Cerebellar nuclear complex (tissue), 1 donor: Measurements from ENCODE around the gene LMX1B.
A peak's percentile ranks its signal among the peaks of the same experiment; 100 is the strongest.
"Not testable (repeated sequence)": the region's sequence is repeated elsewhere in the genome, so short reads cannot be mapped to it uniquely, and the experiment has no call there.

ENCODE experiments used
- DNase-seq, 2 experiments: peaks; one replicate each; lab custom pipeline; 2025; lab: John Stamatoyannopoulos, UW

LMX1B gene

DNA sequence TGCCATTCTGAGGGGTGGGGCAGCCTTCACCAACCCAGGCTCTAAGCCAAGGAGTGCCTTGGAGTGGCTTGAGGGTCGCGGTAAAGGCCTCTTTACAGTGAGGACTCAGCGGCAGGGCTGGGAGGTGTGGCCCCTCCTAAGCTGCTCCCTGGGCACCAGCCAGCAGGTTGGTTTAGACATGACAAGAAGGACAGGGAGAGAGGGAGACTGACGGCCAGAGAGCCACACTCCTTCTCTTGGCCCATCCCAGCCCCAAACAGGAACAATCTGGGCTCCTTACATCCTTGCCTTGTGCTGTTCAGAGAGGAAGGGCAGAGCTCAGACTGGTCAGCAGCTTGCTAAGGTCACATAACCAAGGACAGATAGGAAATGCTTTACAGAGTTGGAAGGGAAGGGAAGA, 94.5 kb downstream of the LMX1B start:
- DNase-seq: no peak

DNA sequence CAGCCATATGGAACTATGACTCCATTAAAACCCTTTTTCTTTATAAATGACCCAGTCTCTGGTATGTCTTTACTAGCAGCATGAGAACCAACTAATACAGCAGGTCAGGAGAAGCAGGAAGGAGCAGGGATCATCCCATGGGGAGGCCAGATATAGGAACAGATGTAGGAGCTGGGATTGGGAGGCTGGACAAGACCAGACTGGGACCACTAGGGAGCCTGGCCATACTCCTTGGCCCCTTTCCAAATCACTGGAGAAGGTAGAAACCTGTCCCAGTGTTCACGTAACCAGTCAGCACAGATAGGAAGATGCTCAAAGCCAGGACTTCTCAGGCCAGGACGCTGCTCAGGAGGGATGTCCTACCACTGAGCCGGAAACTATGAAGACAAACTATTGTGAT, 95.5 kb downstream of the LMX1B start:
- DNase-seq: no peak

DNA sequence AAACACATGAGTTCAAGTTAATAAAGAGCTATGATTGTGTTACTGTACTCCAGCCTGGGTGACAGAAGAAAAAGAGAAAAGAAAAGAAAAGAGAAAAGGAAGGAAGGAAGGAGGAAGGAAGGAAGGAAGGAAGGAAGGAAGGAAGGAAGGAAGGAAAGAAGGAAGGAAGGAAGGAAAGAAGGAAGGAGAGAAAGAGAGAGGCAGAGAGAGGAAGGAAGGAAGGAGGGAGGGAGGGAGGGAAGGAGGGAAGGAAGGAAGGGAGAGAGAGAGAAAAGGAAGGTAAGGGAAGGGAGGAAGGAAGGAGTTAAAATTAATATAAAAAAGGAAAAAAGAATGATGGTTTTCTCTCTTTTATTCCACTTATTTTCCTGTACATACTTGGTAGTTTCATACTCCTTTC, 101.7 kb downstream of the LMX1B start:
- no peak for DNase-seq

DNA sequence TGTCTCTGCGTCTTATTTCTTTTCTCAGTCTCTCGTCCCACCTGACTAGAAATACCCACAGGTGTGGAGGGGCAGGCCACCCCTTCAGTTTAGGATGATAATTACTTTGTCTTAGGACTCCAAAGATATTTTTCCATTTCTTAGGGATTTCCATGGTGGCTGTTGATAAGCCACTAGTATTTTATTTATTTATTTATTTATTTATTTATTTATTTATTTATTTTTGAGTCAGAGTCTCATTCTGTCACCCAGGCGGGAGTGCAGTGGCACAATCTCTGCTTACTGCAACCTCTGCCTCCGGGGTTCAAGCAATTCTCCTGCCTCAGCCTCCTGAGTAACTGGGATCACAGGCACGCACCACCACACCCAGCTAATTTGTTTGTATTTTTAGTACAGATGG, 103.7 kb downstream of the LMX1B start:
- not testable (repeated sequence) for DNase-seq

DNA sequence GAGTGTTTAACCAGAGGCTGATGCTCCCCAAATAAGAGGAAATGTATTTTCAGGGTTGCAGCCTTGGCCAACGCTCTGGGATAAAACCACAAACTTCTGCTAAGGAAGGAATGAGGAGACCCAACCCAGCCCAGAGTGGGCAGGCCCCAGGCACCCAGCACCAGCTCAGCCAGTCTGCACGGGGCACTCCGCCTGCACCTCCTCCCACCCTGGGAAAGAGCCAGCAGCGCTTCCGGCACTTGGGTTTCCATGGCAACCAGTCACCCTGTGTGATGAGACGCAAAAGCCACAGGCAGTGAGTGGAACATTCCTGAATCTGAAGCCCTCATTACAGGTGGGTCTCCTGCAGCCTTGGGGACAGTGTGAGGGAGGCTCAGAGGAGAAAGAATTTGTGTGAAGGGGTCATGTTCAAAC, 105.9 kb downstream of the LMX1B start:
- peak in 1 of 2 experiments; percentile 27 for DNase-seq

DNA sequence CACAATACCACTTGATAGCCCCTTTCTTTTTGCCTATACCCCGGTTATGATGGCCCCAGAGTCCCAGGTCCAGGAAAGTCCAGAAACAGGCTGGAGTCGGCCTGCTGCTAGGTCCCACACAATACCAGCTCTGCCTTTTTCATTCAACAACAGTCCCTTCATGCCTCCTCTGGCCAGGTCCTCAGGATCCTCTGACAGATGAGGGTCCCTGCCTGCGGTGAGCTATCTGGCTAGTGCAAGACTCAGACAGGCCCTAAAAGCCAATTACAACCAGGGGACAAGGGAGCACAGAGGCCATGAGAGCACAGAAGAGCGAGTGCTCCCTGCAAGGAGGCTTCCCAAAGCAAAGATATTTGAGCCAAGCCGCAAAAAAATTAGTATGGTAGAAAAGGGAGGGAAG, 106.3 kb downstream of the LMX1B start:
- DNase-seq: no peak

DNA sequence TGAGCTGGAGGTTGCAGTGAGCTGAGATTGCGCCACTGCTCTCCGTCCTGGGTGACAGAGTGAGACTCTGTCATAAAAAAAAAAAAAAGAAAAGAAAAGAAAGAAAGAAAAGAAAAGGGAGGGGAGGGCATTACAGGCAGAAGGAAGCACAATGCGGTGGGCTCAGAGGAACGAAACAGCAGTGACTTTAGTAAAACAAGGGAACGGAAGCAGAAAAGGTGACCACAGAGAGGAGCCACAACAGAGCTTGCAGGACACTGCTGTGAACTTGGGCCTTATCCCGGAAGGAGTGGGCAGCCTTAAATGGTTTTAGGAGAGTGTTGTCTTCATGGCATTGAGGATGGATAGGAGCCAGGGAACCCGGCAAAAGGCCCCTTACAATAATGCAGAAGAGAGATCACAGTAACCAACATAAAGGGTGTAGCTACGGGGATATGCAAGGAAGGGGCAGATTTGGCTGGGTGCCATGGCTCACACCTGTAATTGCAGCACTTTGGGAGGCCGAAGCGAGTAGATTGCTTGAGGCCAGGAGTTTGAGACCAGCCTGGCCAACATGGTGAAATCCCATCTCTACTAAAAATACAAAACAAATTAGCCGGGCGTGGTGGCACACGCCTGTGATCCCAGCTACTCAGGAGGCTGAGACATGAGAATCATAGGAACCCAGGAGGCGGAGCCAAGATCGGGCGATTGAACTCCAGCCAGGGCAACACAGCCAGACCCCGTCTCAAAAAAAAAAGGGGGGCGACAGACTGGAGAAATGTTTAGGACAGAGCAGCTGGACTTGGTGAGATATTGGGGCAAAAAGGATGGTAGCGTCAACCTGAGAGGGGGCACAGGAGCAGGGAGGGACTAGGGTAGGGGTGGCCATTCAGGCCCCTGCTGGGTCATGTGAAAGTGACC, 107.2 kb downstream of the LMX1B start:
- DNase-seq: no peak

DNA sequence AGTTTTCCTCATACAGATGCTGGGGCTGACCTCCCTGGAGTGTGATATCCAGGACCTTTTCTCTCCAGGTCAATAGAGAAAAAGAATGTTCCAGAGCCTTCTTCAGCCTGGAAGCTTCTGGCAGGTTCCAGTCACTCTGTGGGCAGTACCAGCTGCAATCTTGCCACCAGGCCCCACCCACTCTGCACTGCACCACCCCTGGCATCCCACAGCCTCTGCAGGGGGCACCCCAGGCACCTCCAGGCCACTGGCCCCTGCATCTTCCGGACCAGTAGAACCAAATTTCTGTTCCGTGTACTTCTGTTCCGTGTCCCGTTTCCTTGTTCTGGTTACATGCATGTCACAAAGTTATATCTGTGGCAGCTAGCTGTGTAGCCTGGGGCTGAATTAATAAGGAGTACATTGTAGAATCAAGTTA, 107.8 kb downstream of the LMX1B start:
- no peak for DNase-seq

DNA sequence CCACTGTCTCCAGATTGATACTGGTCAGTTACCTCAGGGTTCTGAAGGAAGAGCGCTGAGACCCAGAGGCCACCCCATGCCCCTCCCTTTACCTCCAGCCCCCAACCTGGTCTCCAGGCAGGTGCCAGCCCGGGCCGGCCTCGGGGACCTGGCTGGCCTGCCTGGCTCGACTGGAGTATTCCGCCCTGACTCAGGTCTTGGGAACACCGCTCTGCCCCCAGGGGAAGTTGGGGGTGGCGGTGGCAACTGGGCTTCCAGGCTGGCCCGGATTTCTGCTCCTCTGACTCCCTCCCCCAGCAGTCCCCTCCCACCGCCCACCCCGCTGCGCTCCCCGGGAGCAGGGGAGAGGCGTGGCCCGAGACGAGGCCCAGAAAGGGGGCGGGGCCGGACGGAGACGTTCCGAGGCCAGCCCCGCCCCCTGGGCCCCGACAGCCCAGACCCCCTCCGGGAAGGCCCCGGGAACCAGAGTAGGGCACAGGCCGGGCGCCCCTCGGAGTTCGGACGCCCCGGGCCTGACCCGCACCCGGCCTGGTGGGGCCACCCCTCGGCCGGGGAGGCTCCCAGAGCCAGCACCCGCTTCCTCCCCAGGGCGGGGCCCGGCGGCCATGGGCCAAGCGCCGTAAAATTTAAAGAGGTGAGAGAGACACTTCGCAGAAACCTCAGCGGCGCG, 108.7 kb downstream of the LMX1B start:
- no peak for DNase-seq

DNA sequence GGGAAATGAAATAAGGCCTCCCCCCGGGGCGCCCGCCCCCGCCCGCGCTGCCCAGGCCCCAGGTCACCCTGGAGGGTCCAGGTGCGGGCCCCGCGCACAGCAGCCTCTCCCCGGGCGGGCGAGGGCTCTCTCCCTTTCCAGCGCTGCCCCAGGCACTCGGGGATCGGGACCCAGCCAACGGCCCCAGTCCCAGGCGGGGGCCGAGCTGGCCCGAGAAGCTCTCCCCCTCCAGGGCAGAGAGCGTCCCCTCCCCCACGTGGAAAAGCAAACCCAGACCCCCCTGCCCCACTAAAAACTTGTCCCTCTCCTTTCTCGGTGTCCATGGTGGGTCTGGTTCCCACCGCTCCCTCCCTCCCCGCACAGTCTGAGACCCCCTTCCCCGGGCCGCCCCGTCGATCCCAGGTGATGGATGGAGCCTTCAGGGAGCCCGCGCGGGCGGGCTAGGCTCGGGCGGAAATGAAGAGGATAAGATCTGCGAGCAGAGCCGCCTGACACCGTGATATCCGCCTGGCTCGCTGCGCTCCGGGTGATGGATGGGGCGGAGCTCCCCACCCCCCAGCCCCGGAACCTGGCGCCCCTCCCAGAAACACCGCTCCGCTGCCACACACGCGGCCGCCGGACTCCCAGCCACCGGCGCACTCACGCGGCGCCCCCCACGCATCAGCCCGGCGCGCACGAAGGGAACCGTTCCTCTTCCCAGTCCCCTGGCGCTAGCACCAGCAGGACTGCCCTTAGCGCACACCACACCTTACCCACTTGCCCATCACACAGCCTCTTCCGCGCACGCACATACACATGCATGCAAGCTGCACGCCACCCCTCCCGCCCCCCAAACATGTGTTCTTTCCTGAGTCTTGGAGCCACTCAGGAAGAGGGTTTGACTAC, 109.4 kb downstream of the LMX1B start:
- DNase-seq: no peak

DNA sequence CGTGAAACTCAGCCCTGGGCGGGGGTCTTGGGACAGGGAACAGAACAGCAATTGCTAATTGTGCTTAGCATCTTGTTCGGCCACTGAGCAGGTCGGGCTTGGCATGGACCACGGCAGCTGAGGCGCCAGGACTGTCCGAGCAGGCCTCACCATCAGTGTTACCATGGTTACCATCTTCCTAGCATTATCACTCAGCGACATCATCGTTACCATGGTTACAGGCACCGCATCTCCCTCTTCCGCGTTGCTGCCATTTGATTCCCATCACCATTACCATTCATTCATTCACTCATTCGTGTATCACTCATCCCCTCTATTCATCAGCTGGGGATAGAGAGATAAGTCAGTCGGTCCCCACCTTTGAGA, 110.1 kb downstream of the LMX1B start:
- DNase-seq: peak; percentile 27 to 47

DNA sequence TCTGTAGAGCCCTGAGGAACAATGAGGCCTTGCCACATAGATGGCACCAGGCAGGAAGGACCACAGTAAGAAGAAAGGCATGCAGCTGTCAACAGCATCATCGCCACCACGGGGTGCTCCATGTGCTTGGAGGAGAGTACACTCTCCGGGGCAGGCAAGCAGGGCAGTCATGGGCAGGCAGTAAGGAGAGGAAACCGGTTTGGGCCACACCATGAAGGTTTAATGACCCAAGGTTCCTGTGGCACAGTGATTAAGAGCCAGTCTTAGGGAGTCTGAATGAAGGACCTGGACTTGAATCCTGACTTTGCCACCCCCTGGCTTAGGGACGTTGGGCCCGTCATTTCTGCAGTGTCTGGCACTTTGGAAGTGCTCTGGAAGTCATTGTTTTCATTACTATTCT, 110.5 kb downstream of the LMX1B start:
- DNase-seq: no peak

DNA sequence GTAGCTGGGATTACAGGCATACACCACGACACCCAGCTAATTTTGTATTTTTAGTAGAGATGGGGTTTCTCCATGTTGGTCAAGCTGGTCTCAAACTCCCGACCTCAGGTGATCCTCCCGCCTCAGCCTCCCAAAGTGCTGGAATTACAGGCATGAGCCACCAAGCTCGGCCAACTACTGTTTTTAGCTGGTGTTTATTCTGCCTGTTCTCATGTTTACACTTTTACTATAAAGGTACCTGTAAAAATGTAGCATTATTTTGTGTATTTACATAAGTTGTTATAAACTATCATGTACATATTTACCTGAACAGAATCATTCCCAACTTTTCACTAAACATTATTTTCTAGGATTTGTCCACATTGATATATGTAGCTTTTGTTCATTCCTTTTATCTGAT, 111.8 kb downstream of the LMX1B start:
- not testable (repeated sequence) for DNase-seq

DNA sequence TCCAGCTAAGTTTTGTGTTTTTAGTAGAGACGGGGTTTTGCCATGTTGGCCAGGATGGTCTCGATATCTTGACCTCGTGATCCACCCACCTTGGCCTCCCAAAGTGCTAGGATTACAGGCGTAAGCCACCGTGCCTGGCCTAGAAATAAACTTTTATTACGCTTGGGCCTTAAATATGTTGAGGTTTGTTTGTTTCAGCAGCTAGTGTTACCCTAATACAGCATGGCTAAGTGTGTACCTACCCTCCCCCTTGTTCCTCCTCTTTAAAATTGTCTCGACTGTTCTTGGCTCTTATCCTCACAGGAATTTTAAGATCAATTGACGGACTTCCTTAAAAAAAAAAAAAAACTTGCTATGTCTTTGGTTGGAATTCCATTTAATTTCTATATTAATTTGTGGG, 114.5 kb downstream of the LMX1B start:
- DNase-seq: not testable (repeated sequence)

DNA sequence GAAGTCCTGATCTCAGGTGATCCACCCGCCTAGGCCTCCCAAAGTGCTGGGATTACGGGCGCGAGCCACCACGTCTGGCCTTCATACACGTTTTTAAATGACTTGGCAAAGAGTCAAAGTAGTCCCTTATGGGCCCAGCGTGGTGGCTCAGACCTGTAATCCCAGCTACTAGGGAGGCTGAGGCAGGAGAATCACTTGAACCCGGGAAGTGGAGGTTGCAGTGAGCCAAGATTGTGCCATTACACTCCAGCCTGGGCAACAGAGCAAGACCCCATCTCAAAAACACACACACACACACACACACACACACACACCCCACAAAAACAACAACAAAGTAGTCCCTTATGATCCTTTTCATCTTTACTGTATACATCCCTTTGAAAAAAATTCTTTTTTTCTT, 116.9 kb downstream of the LMX1B start:
- not testable (repeated sequence) for DNase-seq

DNA sequence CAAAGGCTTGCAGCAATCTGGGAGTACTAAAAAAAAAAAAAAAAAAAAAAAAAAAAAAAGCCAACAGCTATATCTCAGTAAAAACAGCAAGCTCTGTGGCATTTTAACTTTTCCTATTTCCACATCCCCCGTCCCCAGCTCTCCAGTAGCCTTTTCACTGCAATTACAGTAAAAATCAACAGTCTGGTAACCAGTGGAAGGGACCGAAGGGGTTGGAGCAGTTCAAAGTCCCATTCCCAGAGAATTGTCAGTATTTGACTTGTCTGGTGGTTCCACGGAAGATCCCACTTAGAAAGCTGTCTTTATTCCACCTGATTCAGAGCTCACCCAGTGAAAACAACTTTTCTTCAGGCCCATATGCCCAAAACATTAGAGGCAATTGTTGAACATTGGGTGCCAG, 119.3 kb downstream of the LMX1B start:
- DNase-seq: no peak

DNA sequence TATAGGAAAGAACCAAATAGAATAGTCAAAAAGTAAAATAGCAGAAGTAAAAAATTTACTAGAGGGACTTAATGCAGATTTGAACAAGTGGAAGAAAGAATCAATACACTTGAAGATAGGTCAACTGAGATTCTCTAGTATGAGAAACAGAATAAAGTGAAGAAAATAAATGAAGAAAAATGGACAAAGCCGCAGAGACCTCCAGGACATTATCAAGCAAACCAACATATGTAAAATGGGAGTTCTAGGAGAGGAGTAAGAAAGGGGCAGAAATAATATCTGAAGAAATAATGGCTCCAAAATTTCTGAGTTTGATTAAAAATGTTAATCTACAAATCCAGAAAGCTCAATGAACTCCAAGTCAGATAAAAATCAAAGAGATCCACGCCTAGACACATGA, 121.1 kb downstream of the LMX1B start:
- DNase-seq: no peak

DNA sequence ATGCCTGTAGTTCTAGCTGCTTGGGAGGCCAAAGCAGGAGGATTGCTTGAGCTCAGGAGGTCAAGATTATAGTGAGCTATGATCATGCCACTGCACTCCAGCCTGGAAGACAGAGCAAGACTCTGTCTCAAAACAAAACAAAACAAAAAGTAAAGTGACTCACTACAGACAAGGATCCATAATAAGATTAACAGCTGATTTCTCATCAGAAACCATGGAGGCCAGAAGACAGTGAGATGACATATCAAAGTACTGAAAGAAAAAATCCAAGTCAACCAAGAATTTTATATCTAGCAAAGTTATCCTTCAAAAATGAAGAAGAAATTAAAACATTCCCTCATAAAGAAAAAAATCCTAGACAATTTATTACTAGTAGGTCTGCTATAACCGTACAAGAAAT, 121.8 kb downstream of the LMX1B start:
- DNase-seq: no peak

DNA sequence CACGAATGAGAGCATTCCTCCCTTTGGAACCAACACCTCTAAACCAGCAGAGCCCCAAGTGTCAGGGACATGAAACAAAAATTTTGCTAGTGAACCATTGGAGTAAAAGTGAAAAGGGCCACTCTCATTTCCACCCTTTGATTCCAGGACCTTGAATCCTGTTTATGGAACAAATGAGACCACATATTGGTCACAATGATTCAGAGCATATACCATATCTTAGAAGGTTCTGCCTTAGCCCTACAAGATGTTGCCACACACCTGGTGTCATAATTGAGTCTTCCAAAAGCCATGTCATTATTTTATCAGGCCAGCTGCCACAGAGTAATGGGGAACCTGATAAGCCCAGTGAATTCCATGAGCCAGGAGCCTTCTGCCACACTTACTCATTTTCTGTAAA, 124.8 kb downstream of the LMX1B start:
- DNase-seq: no peak

DNA sequence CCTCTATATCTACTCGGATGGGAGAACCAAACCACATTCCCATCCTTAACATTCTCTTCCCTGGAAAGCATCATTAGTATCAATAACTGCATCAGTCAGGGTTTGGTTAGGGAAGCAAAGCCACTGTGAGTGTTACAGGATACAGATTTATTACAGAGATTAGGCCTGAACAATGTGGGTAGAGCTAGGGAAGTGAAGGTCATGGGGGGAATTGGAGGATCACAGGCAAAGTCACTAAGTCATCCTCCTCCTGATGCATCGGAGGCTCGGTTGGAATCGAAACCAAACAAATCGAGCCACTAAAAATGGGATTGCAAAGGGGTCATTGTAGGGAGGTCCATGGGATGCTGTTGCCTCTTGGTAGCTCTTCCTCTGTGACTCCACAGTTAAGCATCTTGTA, 129.3 kb downstream of the LMX1B start:
- DNase-seq: no peak

DNA sequence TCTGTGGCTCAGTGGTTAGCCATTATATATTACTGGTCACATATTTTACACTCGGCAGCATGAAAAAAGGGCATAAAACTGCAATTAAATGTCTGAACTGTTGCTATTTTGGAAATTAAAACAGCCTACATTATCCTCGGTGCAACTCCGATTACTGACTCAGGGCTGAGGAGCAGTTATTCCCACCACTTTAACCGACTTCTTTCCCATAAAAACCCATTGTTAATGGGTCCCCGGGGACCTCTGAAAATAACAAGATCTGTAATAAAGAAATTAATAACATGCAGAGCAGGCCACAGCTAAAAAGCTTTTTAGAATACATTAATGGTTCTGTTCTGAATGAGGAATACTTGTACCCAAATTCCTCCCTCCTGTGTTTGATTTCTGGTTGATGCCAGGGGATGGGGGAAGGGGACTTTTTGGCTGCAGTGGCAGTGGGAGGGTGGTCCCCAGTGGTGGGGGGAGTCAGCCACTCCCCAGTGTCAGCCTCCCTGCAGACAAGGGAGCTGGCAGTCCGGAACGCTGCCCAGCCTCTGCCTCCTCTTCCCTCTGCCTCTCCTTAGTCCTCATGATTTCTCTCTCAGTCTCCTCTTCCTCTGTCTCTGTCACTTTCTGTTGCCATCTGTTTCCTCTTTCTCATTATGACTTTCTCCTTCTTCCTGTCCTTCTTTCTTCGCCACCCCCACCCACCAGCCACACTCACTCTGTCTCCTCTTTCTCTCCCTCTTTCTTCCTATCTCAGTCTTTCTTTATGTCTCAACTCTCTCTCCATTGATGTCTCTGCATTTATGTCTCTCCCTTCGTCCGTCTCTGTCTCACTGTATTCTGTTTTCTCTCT, 132.1 kb downstream of the LMX1B start:
- DNase-seq: no peak
